HEK293 (cell line): ENCODE measurements around the gene PRDX2.

Source experiments
- CTCF ChIA-PET: fragments of 350-600 bp; formaldehyde crosslinking; extraction: SDS; loops from one replicate; lab custom pipeline; 2021; ENCODE audit warnings: antibody characterized with exemption; lab: Yijun Ruan, JAX
- POLR2A ChIA-PET: fragments of 300-600 bp; formaldehyde crosslinking; extraction: SDS; loops from one replicate; lab custom pipeline; 2020; ENCODE audit warnings: antibody characterized with exemption, inconsistent platforms; lab: Yijun Ruan, JAX
- H3K27ac ChIP-seq: fragments of 200-500 bp; sonication (Bioruptor generic); 2 replicates; pipeline ENCODE4 v1.5.1; 2014; ENCODE audit warnings: low read depth, low read length, control low read depth, inconsistent platforms; ENCODE audit errors: extremely low read depth
- H3K36me3 ChIP-seq, 2 experiments: fragments of 200-500 bp in 1 of 2; sonication (Bioruptor generic) in 1 of 2; 1 replicate in 1 of 2; 2 replicates in 1 of 2; pipeline ENCODE4 v1.5.1; 2014 to 2017; ENCODE audit warnings: inconsistent platforms in 2 of 2, low read length in 2 of 2; ENCODE audit not compliant: control insufficient read depth in 2 of 2, insufficient read depth in 1 of 2
- H3K4me1 ChIP-seq: fragments of 200-500 bp; sonication (Bioruptor generic); 2 replicates; pipeline ENCODE4 v1.5.1; 2014; ENCODE audit warnings: mild to moderate bottlenecking, low read length, inconsistent platforms; ENCODE audit not compliant: control insufficient read depth, insufficient read depth
- H3K4me3 ChIP-seq: 2 replicates; pipeline ENCODE4 v1.5.1; 2011; ENCODE audit warnings: low read depth, mild to moderate bottlenecking, control low read depth, low read length, moderate library complexity
- H3K9me3 ChIP-seq: fragments of 200-500 bp; sonication (Bioruptor generic); 2 replicates; pipeline ENCODE4 v1.5.1; 2014; ENCODE audit warnings: low read depth, low read length, inconsistent platforms; ENCODE audit not compliant: control insufficient read depth, insufficient read depth
- GLI2 ChIP-seq: fragments of 450-650 bp; formaldehyde crosslinking; IDR thresholded peaks from 2 replicates; pipeline ENCODE4; 2017; ENCODE audit warnings: missing biosample characterization, missing genetic modification characterization, low read depth, borderline replicate concordance
- PRDM10 ChIP-seq: fragments of 450-650 bp; formaldehyde crosslinking; IDR thresholded peaks from 2 replicates; pipeline ENCODE4 v1.5.1; 2016; ENCODE audit warnings: missing biosample characterization, missing genetic modification characterization
- RBAK ChIP-seq: fragments of 450-650 bp; formaldehyde crosslinking; IDR thresholded peaks from 2 replicates; pipeline ENCODE4 v1.5.1; 2016; ENCODE audit warnings: missing biosample characterization, missing genetic modification characterization
- REPIN1 ChIP-seq: fragments of 450-650 bp; formaldehyde crosslinking; IDR thresholded peaks from 2 replicates; pipeline ENCODE4 v1.5.1; 2017; ENCODE audit warnings: missing biosample characterization, missing genetic modification characterization, low read depth
- SP7 ChIP-seq: fragments of 450-650 bp; formaldehyde crosslinking; IDR thresholded peaks from 2 replicates; pipeline ENCODE4 v1.5.1; 2016; ENCODE audit warnings: missing biosample characterization, missing genetic modification characterization
- ZFP37 ChIP-seq: fragments of 450-650 bp; formaldehyde crosslinking; IDR thresholded peaks from 2 replicates; pipeline ENCODE4 v1.5.1; 2016; ENCODE audit warnings: missing biosample characterization, missing genetic modification characterization
- ZNF132 ChIP-seq: fragments of 450-650 bp; formaldehyde crosslinking; IDR thresholded peaks from 2 replicates; pipeline ENCODE4 v1.5.1; 2017; ENCODE audit warnings: missing biosample characterization, missing genetic modification characterization, borderline replicate concordance
- ZNF138 ChIP-seq: fragments of 450-650 bp; formaldehyde crosslinking; IDR thresholded peaks from 2 replicates; pipeline ENCODE4 v1.5.1; 2016; ENCODE audit warnings: missing biosample characterization, missing genetic modification characterization, borderline replicate concordance
- ZNF18 ChIP-seq: fragments of 450-650 bp; formaldehyde crosslinking; IDR thresholded peaks from 2 replicates; pipeline ENCODE4 v1.5.1; 2016; ENCODE audit warnings: missing biosample characterization, missing genetic modification characterization
- ZNF239 ChIP-seq: fragments of 450-650 bp; formaldehyde crosslinking; IDR thresholded peaks from 2 replicates; pipeline ENCODE4 v1.5.1; 2016; ENCODE audit warnings: missing biosample characterization, missing genetic modification characterization
- ZNF24 ChIP-seq: fragments of 450-650 bp; formaldehyde crosslinking; IDR thresholded peaks from 2 replicates; pipeline ENCODE4 v1.5.1; 2016; ENCODE audit warnings: missing biosample characterization, missing genetic modification characterization
- ZNF311 ChIP-seq: fragments of 450-650 bp; formaldehyde crosslinking; IDR thresholded peaks from 2 replicates; pipeline ENCODE4 v1.5.1; 2017; ENCODE audit warnings: missing biosample characterization, missing genetic modification characterization, borderline replicate concordance
- ZNF521 ChIP-seq: fragments of 450-650 bp; formaldehyde crosslinking; IDR thresholded peaks from 2 replicates; pipeline ENCODE4 v1.5.1; 2017; ENCODE audit warnings: missing biosample characterization, mild to moderate bottlenecking, missing genetic modification characterization
- ZNF544 ChIP-seq: fragments of 450-650 bp; formaldehyde crosslinking; IDR thresholded peaks from 2 replicates; pipeline ENCODE4 v1.5.0; 2017; ENCODE audit warnings: missing biosample characterization, missing genetic modification characterization
- ZNF548 ChIP-seq: fragments of 450-650 bp; formaldehyde crosslinking; IDR thresholded peaks from 2 replicates; pipeline ENCODE4 v1.5.1; 2016; ENCODE audit warnings: missing biosample characterization, missing genetic modification characterization
- ZNF624 ChIP-seq: fragments of 450-650 bp; formaldehyde crosslinking; IDR thresholded peaks from 2 replicates; pipeline ENCODE4 v1.5.1; 2017; ENCODE audit warnings: missing biosample characterization, missing genetic modification characterization
- ZNF639 ChIP-seq: fragments of 450-650 bp; formaldehyde crosslinking; IDR thresholded peaks from 2 replicates; pipeline ENCODE4 v1.5.1; 2016; ENCODE audit warnings: missing biosample characterization, missing genetic modification characterization
- ZNF701 ChIP-seq: fragments of 450-650 bp; formaldehyde crosslinking; IDR thresholded peaks from 2 replicates; pipeline ENCODE4 v1.5.1; 2016; ENCODE audit warnings: missing biosample characterization, missing genetic modification characterization
- ZNF837 ChIP-seq: fragments of 450-650 bp; formaldehyde crosslinking; IDR thresholded peaks from 2 replicates; pipeline ENCODE4 v1.5.1; 2016; ENCODE audit warnings: missing biosample characterization, missing genetic modification characterization
- ZSCAN16 ChIP-seq: fragments of 450-650 bp; formaldehyde crosslinking; IDR thresholded peaks from 2 replicates; pipeline ENCODE4 v1.5.1; 2016; ENCODE audit warnings: missing biosample characterization, missing genetic modification characterization
- ZXDB ChIP-seq: fragments of 450-650 bp; formaldehyde crosslinking; IDR thresholded peaks from 2 replicates; pipeline ENCODE4 v1.5.1; 2016; ENCODE audit warnings: missing biosample characterization, missing genetic modification characterization
- TF ChIP-seq, protein P1 (sequence below): fragments of 450-650 bp; formaldehyde crosslinking; conservative IDR thresholded peaks from 2 replicates; pipeline ENCODE4 v1.5.1; 2016; ENCODE audit warnings: low read depth, missing biosample characterization, missing genetic modification characterization

PRDX2 gene

DNA sequence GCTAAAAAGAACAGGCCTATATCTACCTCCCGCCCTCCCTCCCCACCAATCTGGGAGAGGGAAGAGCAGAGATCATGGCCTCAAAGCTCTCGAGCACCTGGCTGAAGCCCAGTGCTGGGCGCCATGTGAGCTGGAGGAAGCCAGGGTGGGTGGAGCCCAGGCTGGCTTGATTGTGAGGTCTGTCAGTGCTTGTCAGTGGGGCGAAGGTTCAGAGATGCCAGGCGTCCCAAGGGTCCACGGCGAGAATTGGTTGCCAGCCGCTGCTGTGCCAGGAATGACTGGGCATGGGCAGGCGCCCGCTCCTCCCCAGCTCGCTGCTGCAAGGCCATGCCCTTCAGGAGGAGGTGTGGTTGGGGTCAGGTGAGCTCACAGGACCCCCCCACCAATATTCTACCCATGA lies 38.5 kb downstream of the PRDX2 start:
- Histone ChIP-seq H3K9me3 (no peaks in the 10 kb centered on the region), H3K4me1 (no peaks in the 10 kb centered on the region), H3K36me3 (peaks cover 0 to 23% of the 10 kb centered on the region in 2 experiments; a peak in 2 of 3 replicates), H3K27ac (no peak overlapping the region), H3K4me3 (no peak overlapping the region)
- TF ChIP-seq ZNF624 (tag by site-specific recombination), result no peak
- TF ChIP-seq ZNF239, result no peak
- TF ChIP-seq ZFP37 (tag by site-specific recombination), result no peak
- TF ChIP-seq RBAK (tag by site-specific recombination), result no peak
- TF ChIP-seq GLI2, result no peak
- TF ChIP-seq ZNF544 (tag by site-specific recombination), result no peak
- TF ChIP-seq ZXDB (tag by site-specific recombination), result no peak
- no peak for TF ChIP-seq ZNF837 (tag by site-specific recombination)
- no peak for TF ChIP-seq REPIN1 (tag by site-specific recombination)
- TF ChIP-seq ZNF701 (tag by site-specific recombination), result no peak
- no peak for TF ChIP-seq ZNF639 (tag by site-specific recombination)
- TF ChIP-seq ZNF24, result no peak
- TF ChIP-seq, protein P1, sequence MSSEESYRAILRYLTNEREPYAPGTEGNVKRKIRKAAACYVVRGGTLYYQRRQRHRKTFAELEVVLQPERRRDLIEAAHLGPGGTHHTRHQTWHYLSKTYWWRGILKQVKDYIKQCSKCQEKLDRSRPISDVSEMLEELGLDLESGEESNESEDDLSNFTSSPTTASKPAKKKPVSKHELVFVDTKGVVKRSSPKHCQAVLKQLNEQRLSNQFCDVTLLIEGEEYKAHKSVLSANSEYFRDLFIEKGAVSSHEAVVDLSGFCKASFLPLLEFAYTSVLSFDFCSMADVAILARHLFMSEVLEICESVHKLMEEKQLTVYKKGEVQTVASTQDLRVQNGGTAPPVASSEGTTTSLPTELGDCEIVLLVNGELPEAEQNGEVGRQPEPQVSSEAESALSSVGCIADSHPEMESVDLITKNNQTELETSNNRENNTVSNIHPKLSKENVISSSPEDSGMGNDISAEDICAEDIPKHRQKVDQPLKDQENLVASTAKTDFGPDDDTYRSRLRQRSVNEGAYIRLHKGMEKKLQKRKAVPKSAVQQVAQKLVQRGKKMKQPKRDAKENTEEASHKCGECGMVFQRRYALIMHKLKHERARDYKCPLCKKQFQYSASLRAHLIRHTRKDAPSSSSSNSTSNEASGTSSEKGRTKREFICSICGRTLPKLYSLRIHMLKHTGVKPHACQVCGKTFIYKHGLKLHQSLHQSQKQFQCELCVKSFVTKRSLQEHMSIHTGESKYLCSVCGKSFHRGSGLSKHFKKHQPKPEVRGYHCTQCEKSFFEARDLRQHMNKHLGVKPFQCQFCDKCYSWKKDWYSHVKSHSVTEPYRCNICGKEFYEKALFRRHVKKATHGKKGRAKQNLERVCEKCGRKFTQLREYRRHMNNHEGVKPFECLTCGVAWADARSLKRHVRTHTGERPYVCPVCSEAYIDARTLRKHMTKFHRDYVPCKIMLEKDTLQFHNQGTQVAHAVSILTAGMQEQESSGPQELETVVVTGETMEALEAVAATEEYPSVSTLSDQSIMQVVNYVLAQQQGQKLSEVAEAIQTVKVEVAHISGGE (tag by site-specific recombination), result no peak
- TF ChIP-seq SP7 (tag by site-specific recombination), result no peak
- no peak for TF ChIP-seq ZNF18 (tag by site-specific recombination)
- no peak for TF ChIP-seq ZNF138 (tag by site-specific recombination)
- TF ChIP-seq ZNF548 (tag by site-specific recombination), result no peak
- TF ChIP-seq ZSCAN16 (tag by site-specific recombination), result no peak
- TF ChIP-seq ZNF311, result no peak
- TF ChIP-seq ZNF521 (tag by site-specific recombination), result no peak
- ChIA-PET CTCF (interaction anchor here (0.7 to 14.1 kb wide), 6 partner anchors 11 to 85 kb away, joined by 3 to 386 read pairs (median 5); partner anchors contain the start of genes JUNB, PRDX2, RNASEH2A and THSD8), POLR2A (interaction anchor here (0.7 kb wide), 2 partner anchors 11 to 27 kb away, joined by 3 to 4 read pairs; no protein-coding TSS in a partner anchor)

- no peaks in the 10 kb centered on the region for H3K4me1 ChIP-seq
- peaks cover 0 to 12% of the 10 kb centered on the region in 2 experiments; a peak in 2 of 3 replicates for H3K36me3 ChIP-seq
- ChIA-PET POLR2A (interaction anchor here (0.6 to 1.9 kb wide), 4 partner anchors 23 to 181 kb away, joined by 3 to 18 read pairs (median 4); partner anchors contain the start of genes GET3 and JUNB), CTCF (interaction anchor here (0.6 to 14.1 kb wide), 24 partner anchors 8 to 436 kb away, joined by 3 to 386 read pairs (median 4); partner anchors contain the start of genes BEST2, GET3, HOOK2 and JUNB)
- H3K27ac ChIP-seq, result no peak overlapping the region
- 0 out of 2 replicates have a peak, but pooled peaks have one; percentile 13 for TF ChIP-seq PRDM10
- no peak for TF ChIP-seq ZNF132
- H3K9me3 ChIP-seq, result no peaks in the 10 kb centered on the region
- no peak overlapping the region for H3K4me3 ChIP-seq
Observed at GRCh38 chr19:12759686-12760085, 41.9 kb downstream of the PRDX2 start.
